ENCODE data around the gene MAN1A1.

GRCh38 chr6:119337252-119337651, 12.3 kb downstream of the MAN1A1 start:
- TF ChIP-seq CTCF (IDR thresholded peaks at IDR 0.05; ENCODE audit: low read depth, low read length, poor library complexity, severe bottlenecking) (no peak), EZH2phosphoT487 (IDR thresholded peaks at IDR 0.05; ENCODE audit: borderline replicate concordance, low read length) (no peak)
